Stimulated activated CD4-positive, alpha-beta T cell treated with anti-CD3 and anti-CD28 coated beads, Interleukin-4, amount 100 ng/mL, for 24 hours (primary cell): Measurements from ENCODE around the gene DCUN1D2.
A peak's percentile ranks its signal among the peaks of the same experiment; 100 is the strongest.

Experiments used
- DNase-seq: peaks from one replicate; pipeline ENCODE4 v3.0.0-alpha.2; 2020

The DCUN1D2 gene

DNA sequence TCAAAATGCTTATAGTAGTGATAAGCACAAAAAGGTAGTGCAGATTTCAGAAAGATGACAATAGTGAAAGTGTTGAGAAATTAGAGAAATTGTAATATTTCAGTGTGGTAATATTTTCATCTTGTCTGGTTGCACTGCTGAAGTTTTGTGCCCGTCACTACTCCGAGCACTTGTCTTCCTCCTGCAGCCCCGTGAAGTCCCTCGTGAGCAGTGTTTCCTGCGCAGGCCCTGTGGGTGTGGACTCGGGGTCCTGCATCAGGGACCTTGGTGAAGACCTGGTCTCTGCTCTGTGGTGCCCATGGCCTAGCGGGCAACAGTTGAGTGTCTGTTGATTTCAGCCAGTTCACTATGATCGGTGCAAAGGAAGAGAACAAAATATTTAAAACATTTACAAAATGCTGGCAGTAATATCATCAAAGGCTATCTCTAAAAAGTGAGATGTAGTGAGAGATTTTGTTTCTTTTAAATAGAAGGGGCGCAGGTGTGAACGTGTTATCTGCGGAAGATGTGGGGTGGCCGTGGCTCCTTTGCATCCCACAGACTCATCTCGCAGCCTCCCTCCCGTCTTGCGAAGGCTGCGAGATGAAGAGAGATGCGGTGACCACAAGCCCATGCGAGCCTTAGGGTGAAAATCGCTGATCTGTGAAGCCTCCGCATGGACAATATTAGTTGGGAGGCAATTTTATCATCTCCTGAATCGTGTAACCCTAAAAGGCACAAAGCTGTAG lies 27.7 kb upstream of the DCUN1D2 start:
- DNase-seq = no peak

DNA sequence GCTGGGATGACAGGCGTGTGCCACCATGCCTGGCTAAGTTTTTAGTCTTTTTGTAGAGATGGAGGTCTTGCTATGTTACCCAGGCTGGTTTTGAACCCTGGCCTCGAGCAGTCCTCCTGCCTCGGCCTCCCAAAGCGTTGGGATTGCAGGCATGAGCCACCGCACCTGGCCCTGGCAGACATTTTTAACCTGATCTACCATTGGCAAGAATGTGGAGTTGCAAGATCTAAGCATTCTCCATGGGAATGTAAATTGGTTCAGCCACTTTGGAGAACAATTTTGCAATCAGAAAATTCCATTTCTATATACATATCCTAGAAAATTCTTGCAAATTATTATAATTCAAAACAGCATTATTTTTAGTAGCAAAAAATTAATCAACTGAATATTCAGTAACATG lies 24.3 kb upstream of the DCUN1D2 start:
- no peak for DNase-seq

DNA sequence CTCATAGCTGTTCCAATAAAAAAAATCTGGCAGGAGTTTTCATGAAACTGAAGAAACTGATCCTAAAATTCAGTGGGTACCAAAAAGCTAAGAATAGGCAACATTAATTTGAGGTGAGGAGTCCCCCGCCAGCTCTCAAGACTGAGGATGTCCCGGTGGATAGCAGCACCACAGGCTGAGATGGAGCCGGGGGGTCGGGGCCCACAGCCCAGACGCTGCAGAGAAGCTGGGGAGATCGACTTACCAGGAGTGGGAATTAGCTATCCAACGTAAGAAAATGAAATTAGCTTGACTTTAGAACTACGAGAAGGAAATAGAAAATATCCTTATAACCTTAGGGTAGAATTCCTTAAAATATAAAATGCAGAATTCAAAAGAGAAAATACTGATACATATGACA lies 23.2 kb upstream of the DCUN1D2 start:
- DNase-seq = no peak

DNA sequence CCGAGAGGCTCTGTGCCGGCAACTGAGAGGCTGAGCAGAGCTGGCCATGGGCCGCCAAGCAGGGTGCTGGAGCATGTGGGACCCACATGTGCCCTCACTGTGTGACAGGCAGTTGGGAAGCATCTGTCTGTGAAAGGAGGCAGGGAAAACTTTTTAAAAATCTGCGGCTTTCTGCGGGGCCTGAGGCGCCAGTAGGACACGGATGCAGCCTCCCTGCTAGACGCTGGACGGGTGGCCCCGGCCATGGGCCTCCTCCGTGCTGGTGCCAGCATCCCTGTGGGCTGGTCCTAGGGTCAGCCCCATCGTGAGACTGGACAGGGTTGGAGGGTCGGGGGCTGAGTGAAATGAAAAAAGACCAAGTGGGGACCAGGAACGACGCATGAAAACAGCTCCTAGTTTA lies 20.9 kb upstream of the DCUN1D2 start:
- DNase-seq = no peak

DNA sequence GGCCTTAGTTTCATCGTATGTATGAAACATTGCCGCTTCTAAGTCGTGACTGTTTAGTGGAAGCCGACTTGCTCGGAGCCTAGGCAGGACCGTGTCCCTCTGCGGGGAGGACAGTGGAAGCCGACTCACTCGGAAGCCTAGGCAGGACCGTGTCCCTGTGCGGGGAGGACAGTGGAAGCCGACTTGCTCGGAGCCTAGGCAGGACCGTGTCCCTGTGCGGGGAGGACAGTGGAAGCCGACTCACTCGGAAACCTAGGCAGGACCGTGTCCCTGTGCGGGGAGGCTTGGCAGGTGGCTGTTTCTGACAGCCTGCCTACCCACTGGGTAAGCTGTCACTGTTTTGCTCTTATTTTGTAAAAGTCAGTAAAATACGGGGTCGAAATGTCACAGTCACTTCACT lies 20.4 kb upstream of the DCUN1D2 start:
- DNase-seq = no peak

DNA sequence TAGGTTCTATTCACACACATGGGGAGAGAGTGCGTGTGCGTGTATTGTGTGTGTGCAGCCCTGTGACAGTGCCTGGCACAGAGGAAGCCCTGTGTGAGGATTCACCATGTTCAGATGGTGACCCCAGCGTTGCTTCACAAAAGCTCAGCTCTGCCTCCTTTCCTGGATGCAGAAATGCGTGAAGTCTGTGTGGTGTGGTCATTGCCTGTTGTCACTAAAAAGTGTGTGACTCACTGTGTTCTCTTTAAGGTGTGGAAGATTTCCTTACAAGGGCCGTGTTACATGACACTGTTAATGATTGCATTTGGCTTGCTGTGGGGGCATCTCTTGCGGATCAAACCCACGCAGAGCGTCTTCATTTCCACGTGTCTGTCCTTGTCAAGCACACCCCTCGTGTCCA lies 19.5 kb upstream of the DCUN1D2 start:
- DNase-seq = no peak

DNA sequence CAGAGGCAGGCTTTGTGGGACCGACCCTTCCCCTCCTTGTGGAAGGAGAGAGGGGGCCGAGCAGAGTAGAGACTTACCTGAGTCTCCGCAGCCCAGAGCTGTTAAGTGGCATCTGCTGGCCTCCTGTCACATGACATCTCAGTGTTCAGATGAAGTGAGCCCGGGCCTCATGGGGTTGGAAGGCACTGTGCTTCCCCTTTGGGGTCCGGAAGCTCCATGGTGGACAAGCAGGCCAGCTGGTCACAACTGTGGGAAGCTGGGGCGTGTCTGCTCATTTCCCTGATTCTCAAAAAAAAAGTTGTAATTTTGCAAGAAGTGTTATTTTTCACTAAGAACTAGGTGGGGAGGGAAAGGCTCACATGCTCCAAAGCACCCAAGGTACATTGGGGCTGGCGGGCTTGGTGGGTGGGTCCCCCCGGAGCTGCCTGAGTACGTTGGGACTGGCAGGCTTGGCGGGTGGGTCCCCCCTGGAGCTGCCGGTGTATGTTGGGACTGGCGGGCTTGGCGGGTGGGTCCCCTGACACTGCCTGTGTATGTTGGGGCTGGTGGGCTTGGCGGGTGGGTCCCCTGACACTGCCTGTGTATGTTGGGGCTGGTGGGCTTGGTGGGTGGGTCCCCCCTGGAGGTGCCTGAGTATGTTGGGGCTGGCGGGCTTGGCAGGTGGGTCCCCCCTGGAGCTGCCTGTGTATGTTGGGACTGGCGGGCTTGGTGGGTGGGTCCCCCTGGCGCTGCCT lies 18.2 kb upstream of the DCUN1D2 start:
- no peak for DNase-seq

DNA sequence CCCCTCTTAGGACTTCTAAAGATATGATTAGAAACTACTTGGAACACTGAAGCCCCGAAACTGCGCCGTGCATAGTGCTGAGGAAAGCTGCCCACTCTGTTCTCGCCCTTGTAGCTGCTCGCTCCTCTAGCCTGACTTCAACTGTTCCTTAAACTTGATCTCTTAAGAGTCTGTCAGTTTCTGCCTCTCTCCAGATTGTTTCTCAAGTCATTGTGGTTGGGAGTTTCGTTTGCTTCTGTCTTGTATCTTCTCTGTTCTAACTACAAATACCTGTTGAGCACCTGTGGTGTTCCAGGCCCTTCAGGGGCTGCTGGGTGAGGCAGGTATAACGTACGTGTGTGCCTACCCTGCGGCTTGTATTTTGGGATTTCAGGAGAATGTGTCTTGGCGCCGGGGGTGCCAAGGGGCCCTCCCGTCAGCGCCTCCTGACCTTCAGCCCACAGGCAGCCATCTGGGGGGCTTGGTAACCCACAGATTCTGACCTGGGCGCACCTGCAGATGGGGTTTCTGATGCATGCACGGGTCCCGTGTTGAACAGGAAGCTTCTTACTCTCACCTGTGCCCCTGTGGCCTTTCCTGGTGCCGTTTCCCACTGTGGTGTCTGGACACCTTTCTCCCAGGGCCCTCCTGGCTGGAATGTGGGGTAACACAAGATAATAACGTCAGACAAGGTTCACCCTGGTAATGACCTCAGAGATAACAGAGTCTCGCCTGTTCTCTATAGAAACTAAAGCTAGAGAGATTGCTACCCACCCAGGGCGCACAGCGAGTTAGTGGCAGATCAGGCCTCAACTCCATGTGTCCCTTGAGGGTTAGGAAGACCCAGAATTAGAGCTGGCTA lies 17.2 kb upstream of the DCUN1D2 start:
- DNase-seq = no peak

DNA sequence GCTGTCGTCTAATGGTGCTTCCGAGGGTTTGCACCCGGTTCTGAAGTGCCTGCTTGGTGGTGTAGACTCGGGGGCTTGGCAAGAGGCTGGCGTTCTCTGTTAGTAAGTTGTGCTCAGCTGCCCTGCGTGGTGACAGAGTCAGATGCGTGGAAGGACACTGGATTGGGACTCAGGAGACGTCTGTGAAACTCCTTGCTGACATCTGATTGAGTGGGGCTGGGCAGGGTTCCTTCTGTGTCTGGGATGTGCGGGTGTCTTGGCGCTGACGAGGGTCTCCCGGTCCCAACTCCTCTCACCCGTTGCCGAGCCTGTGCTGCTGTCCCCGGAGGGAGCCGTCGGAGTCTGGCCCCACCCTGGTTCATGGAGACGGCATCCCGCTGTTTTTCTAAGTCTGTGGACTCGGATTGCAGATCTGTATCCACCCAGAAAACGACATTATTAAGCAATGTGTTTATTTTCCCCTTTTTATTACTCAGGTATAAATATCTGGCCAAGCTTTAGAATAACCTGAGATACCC lies 16.4 kb upstream of the DCUN1D2 start:
- no peak for DNase-seq

DNA sequence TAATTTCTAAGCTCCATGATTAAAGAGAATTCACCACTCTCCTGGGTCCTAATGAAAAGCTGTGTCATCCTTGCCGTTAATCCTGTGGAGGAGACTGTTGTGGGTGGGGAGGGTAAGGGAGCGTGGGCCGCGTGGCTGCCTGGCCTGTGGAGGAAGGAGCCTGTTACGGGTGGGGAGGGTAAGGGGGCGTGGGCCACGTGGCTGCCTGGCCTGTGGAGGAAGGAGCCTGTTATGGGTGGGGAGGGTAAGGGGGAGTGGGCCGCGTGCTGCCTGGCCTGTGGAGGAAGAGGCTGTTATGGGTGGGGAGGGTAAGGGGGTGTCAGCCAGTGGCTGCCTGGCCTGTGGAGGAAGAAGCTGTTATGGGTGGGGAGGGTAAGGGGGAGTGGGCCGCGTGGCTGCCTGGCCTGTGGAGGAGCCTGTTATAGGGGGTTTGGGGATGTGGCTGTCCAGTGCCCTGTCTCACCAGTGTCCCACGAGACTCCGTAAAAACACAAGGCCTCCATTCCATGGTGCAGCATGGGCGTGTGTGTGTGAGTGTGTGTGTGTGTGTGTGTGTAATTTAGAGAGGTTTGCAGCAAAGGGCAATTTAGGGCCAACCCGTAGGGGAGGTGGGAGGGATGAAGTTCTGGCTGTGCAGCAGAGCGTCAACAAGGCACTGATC lies 15.6 kb upstream of the DCUN1D2 start:
- DNase-seq = no peak

DNA sequence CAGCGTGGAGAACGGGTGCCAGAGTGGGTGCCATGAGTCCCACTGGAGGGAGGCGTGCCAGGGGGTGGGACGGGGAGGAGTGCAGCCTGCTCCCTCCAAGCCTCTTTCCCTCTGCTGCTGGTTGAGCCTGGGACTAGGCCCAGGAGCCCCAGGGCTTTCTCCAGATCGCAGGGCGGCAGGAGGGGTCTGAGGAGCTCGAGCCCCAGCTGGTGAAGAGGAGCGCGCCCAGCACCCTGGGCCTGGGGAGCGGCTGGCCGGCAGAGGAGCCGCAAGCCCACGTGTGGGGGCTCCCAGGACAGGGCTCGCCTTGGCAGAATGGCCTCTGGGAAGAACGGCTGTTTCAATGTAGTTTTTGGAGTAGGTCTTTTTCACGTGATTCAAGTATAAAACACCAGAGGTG lies 12.2 kb upstream of the DCUN1D2 start:
- no peak for DNase-seq

DNA sequence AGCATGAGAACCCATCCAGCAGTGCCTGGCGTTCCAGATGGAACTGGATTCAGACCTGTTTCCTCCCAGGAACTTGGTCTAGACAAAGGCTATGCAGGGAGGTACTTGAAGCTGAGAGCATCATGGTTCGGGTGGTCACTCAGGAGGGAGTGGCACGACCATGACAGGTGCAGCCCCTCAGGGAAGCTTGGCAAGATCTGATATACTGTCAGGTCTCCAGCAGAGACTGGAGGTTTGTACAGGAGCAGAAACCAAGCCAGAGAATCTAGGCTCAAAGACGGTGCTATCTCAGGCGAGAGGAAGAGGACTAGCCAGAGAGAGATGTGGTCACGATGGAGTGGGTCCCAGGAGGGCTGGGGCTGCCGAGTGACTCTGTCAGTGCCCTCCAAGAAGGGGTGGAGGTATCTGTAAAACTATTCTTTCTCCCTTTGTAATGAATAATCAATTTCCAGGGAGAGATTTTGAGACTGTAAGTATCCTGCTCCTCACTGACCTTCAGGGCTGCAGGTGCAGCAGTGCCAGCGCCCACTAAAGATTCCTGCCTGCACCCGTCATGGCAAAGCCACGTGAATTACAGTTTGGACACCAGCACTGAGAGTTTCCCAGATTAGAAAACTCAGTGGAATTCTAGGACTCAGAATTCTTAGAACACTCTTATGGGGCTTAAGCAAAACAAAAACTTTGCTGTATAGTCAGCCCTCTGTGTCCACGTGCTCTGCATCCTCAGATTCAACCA lies 10.2 kb upstream of the DCUN1D2 start:
- no peak for DNase-seq

DNA sequence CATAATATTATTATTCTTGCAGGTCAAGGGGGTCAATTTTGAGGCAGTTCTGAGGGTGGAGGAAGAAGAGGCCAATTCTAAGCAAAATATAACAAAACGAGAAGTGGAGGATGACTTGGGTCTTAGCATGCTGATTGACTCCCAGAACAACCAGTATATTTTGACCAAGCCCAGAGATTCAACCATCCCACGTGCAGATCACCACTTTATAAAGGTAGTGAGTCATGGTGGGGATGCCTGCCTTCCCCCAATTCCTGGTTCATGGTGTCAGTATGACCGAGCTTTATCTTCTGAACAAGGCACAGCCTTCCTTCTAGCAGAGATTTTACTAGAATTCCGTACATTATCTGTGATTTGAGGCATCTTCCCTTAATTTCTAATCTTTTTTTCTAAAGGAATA lies 9.4 kb upstream of the DCUN1D2 start:
- DNase-seq = no peak

DNA sequence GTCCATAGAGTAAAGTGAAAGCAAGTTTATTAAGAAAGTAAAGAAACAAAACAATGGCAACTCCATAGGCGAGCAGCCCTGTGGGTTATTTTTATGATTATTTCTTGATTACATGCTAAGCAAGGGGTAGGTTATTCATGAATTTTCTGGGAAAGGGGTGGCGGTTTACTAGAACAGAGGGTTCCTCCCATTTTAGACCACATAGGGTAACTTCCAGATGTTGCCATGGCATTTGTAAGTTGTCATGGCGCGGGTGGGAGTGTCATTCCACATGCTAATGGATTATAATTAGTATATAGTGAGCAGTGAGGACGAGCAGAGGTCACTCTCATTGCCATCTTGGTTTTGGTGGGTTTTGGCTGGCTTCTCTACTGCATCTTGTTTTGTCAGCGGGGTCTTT lies 8.4 kb upstream of the DCUN1D2 start:
- DNase-seq = no peak

DNA sequence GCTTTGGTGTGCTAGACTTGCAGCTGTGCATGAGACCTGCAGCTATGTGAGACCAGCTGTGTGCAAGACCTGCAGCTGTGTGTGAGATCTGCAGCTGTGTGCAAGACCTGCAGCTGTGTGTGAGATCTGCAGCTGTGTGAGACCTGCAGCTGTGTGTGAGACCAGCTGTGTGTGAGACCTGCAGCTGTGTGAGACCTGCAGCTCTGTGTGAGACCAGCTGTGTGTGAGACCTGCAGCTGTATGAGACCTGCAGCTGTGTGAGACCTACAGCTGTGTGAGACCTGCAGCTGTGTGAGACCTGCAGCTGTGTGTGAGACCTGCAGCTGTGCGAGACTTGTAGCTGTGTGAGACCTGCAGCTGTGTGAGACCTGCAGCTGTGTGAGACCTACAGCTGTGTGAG lies 6.7 kb upstream of the DCUN1D2 start:
- DNase-seq = no peak

DNA sequence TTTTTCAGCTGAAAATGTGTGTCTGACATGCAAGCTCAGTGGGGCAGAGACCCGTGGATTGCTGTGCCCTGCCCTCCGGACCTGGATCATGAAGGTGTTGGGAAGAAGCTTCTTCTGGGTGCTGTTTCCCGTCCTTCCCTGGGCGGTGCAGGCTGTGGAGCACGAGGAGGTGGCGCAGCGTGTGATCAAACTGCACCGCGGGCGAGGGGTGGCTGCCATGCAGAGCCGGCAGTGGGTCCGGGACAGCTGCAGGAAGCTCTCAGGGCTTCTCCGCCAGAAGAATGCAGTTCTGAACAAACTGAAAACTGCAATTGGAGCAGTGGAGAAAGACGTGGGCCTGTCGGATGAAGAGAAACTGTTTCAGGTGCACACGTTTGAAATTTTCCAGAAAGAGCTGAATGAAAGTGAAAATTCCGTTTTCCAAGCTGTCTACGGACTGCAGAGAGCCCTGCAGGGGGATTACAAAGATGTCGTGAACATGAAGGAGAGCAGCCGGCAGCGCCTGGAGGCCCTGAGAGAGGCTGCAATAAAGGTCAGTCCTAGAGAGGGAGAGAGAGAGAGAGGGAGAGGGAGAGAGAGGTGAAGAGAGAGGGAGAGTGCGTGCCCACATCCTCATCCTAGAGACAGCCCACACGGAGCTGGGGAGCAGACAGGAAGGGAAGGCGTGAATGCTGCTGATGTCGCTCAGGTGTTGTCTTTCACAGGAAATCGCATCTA lies 5.1 kb upstream of the DCUN1D2 start:
- DNase-seq = no peak

DNA sequence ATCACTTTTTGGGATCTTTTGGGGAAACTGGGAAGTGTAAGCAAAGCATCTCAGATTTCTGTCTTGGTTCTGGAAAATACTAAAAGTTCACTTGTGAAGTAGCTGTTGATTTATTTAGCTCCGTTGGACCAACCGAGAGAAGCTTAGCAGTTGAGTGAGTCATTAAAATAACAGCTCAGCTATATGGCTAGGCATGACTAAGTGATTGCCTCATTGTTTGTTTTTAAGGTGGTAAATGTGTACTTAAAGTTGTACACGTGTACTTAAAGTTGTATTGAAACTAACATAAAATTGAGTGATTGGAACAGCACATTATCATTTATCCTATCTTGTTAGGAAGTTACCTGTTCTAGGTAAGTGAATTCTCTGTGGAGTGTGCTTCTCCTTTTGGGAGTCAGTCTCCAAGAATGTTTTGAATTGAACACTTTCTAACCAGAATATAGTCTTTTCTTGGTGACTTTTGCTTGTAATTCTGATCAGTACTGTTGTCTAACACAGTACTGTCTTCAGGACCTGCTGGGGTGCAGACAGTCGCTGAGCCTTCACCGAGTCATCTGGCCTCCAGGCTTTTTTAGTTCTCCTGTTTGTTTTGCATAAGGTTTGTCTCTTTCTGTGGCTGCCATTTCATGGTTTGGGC lies 2.9 kb upstream of the DCUN1D2 start:
- no peak for DNase-seq

DNA sequence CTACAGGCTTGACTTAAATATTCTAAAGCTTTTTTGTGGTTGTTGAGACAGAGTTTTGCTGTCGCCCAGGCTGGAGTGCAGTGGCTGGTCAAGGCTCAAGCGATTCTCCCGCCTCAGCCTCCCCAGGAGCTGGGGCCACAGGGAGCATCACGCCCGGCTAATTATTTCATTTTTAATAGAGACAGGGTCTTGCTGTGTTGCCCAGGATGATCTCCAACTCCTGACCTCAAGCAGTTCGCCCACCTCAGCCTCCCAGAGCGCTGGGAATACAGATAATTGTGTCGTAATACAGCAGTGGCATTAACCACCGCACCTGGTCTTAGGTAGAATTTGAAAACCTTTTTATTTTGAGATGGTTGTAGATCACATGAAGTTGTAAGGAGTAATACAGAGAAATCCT lies 1.5 kb upstream of the DCUN1D2 start:
- no peak for DNase-seq

DNA sequence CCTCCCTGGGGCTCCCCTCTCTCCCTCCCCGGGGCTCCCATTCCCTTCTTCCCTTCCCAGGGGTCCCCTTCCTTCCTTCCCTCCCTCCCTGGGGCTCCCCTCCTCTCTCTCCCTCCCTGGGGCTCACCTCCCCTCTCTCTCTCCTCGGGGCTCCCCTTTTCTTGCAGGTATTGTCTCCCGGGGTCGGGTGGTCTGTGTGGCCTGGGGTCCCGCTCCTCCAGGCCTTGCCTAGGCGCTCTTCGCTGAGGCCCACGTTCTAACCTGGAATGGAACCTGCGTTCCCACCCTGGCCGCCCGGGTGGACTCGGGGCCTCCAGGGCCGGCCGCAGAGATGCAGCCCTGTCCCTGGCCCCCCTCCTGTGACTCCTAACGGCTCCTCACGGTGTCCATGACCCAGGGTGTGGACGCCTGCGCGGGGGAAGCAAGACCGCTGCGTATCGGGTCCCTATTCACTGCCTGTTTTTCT lies 940 bp upstream of the DCUN1D2 start:
- DNase-seq = no peak

DNA sequence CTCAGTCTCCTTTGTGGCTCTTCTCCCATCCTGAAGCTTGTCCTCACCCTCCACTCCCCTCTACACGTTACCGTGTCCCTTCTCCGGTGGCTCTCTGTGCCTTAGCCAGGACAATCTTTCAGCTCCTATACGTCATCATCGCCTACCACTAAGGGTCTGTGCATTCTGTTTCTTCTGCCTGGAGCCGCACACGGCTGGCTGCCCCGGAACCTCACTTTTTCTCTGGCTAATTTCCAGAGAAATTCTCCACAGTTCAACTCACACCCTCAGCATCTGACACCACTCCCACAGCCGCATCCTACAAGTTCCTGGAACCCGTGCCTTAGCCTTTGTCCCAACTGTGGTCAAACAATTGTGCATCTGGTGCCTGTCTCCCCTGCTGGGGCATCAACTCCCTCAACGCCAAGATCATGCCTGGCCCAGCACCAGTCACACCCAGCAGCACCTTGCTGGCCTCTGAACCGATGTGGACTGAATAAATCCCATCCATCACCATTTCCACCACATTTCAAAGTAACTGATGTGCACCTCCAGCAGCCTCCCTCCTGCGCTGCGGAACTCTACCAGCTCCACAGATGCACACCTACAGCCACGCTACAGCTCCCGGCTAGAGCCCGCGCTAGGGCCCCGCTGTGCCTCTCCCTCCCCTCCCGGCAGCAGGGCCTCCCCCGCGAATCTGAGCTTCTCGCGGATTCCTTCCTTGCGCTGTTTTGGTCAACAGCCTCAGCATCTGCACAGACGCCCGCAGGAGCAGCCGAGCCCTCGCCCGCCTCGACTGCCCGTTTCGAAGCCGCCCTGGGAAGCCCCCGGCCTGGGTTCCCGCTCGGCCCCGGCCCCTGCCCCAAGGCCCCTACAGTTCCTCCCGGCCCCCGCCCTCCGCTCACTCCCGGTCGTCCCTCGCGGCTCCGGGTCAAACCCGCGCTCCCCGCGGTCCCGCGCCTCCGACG lies 689 bp downstream of the DCUN1D2 start:
- peak; percentile 47 for DNase-seq
